H1 (cell line): ENCODE data around the gene TAF9B. TPM values are rescaled to one million over a fixed set of nuclear protein-coding genes. Genes with fewer than 3 reads are reported as not detected.

Source experiments
- CTCF ChIA-PET: fragments of 300-600 bp; sonication (Branson Sonifier 250); formaldehyde crosslinking; loops from one replicate; lab custom pipeline; 2021; ENCODE audit not compliant: partially characterized antibody; lab: Charles Lee
- POLR2A ChIA-PET: fragments of 300-600 bp; sonication (Branson Sonifier 250); formaldehyde crosslinking; loops from one replicate; lab custom pipeline; 2021; ENCODE audit warnings: inconsistent platforms; ENCODE audit not compliant: partially characterized antibody; lab: Charles Lee
- DNase-seq, 2 experiments: peaks; one replicate each; pipeline versions ENCODE4 v3.0.0 to v3.0.0-alpha.2; 2010 to 2022; ENCODE audit warnings: low spot score in 2 of 2, low read depth in 1 of 2, mixed read lengths in 1 of 2
- FAIRE-seq: peaks from 2 replicates; lab custom pipeline; 2011; peaks lifted over from hg19 to GRCh38; lab: Jason Lieb, UNC
- H2AFZ ChIP-seq: 2 replicates; pipeline ENCODE4 v1.8.1; 2012; ENCODE audit warnings: low read length, inconsistent platforms
- H2AK5ac ChIP-seq: 2 replicates; pipeline ENCODE4 v1.6.1; 2013; ENCODE audit warnings: low read depth, low read length
- H2BK120ac ChIP-seq: replicated peaks from 2 replicates; pipeline ENCODE3; 2013; ENCODE audit warnings: low read depth, low read length, inconsistent platforms
- H2BK12ac ChIP-seq: 2 replicates; pipeline ENCODE4 v1.6.1; 2013; ENCODE audit warnings: low read depth, low read length
- H2BK15ac ChIP-seq: 2 replicates; pipeline ENCODE4 v1.6.1; 2013; ENCODE audit warnings: low read length
- H2BK20ac ChIP-seq: 2 replicates; pipeline ENCODE4 v1.6.1; 2013; ENCODE audit warnings: low read length
- H2BK5ac ChIP-seq: 2 replicates; pipeline ENCODE4 v1.6.1; 2013; ENCODE audit warnings: low read depth, low read length
- H3K14ac ChIP-seq: 2 replicates; pipeline ENCODE4 v1.6.1; 2013; ENCODE audit warnings: inconsistent platforms; ENCODE audit not compliant: insufficient read length
- H3K18ac ChIP-seq: 2 replicates; pipeline ENCODE4 v1.6.1; 2013; ENCODE audit warnings: low read length; ENCODE audit errors: extremely low read depth
- H3K23ac ChIP-seq: 2 replicates; pipeline ENCODE4 v1.6.1; 2013; ENCODE audit warnings: inconsistent platforms; ENCODE audit not compliant: insufficient read length
- H3K23me2 ChIP-seq: 2 replicates; pipeline ENCODE4 v1.6.1; 2013; ENCODE audit warnings: low read depth, low read length
- H3K27ac ChIP-seq: 2 replicates; pipeline ENCODE4 v1.6.1; 2011; ENCODE audit warnings: low read depth, low read length, inconsistent platforms
- H3K27me3 ChIP-seq, 4 experiments: replicated peaks in 1 of 4; 1 replicate in 1 of 4; 2 replicates in 3 of 4; pipeline versions ENCODE4 v1.6.1 to v1.8.1; 2011 to 2013; ENCODE audit warnings: low read length in 3 of 4, mild to moderate bottlenecking in 3 of 4, inconsistent platforms in 2 of 4, mixed read lengths in 2 of 4, moderate library complexity in 1 of 4; ENCODE audit not compliant: control insufficient read depth in 3 of 4, insufficient read depth in 3 of 4; ENCODE audit errors: extremely low read depth in 1 of 4
- H3K36me3 ChIP-seq, 4 experiments: 2 replicates each; pipeline versions ENCODE4 v1.6.1 to v1.8.1; 2011 to 2013; ENCODE audit warnings: mild to moderate bottlenecking in 4 of 4, low read length in 3 of 4, moderate library complexity in 2 of 4, control low read depth in 1 of 4, inconsistent platforms in 1 of 4; ENCODE audit not compliant: insufficient read depth in 4 of 4, control insufficient read depth in 2 of 4
- H3K4ac ChIP-seq: replicated peaks from 2 replicates; pipeline ENCODE3; 2013; ENCODE audit warnings: low read length, low read depth, mixed read lengths, inconsistent platforms; ENCODE audit not compliant: insufficient read length
- H3K4me1 ChIP-seq, 4 experiments: replicated peaks in 1 of 4; 1 replicate in 1 of 4; 2 replicates in 3 of 4; pipeline versions ENCODE4 v1.6.1 to v1.8.1; 2011 to 2013; ENCODE audit warnings: low read length in 3 of 4, inconsistent platforms in 2 of 4, mixed read lengths in 1 of 4; ENCODE audit not compliant: insufficient read depth in 4 of 4, control insufficient read depth in 3 of 4
- H3K4me2 ChIP-seq, 2 experiments: 2 replicates each; pipeline versions ENCODE4 v1.6.1 to v1.8.1; 2011 to 2013; ENCODE audit warnings: low read depth in 2 of 2, low read length in 2 of 2, control low read depth in 1 of 2, inconsistent platforms in 1 of 2, mild to moderate bottlenecking in 1 of 2; ENCODE audit not compliant: insufficient read depth in 1 of 2
- H3K4me3 ChIP-seq, 4 experiments: fragments of 200-600, 300-600 bp in 1 of 4; sonication (generic), shearing (Covaris generic), sonication (Bioruptor Twin) in 1 of 4; 2 replicates each; pipeline versions ENCODE4 v1.5.1 to v1.8.1; 2011 to 2016; ENCODE audit warnings: low read length in 4 of 4, low read depth in 3 of 4, control low read depth in 2 of 4, inconsistent platforms in 2 of 4, mild to moderate bottlenecking in 2 of 4, mixed read lengths in 1 of 4, moderate library complexity in 1 of 4; ENCODE audit not compliant: insufficient read depth in 2 of 4; ENCODE audit errors: extremely low read depth in 1 of 4
- H3K56ac ChIP-seq: replicated peaks from 2 replicates; pipeline ENCODE3; 2013; ENCODE audit warnings: low read depth, mild to moderate bottlenecking, mixed read lengths, low read length, inconsistent platforms; ENCODE audit not compliant: insufficient read length
- H3K79me1 ChIP-seq: 2 replicates; pipeline ENCODE4 v1.6.1; 2013; ENCODE audit warnings: low read depth, low read length, control low read depth
- H3K79me2 ChIP-seq, 2 experiments: 2 replicates each; pipeline versions ENCODE4 v1.6.1 to v1.8.1; 2012 to 2013; ENCODE audit warnings: low read length in 2 of 2, mild to moderate bottlenecking in 2 of 2, inconsistent platforms in 1 of 2; ENCODE audit not compliant: insufficient read depth in 2 of 2, control insufficient read depth in 1 of 2
- H3K9ac ChIP-seq, 4 experiments: replicated peaks in 1 of 4; 1 replicate in 1 of 4; 2 replicates in 3 of 4; pipeline versions ENCODE4 v1.6.1 to v1.8.1; 2011 to 2013; ENCODE audit warnings: low read depth in 3 of 4, low read length in 3 of 4, control low read depth in 2 of 4, mild to moderate bottlenecking in 2 of 4, moderate library complexity in 2 of 4, inconsistent platforms in 1 of 4; ENCODE audit errors: extremely low read depth in 1 of 4
- H3K9me3 ChIP-seq, 2 experiments: 2 replicates each; pipeline versions ENCODE4 v1.6.1 to v1.8.1; 2012 to 2013; ENCODE audit warnings: mild to moderate bottlenecking in 2 of 2, moderate library complexity in 2 of 2, control low read depth in 1 of 2, inconsistent platforms in 1 of 2, low read depth in 1 of 2, low read length in 1 of 2, mixed read lengths in 1 of 2; ENCODE audit not compliant: insufficient read depth in 2 of 2
- H4K20me1 ChIP-seq, 2 experiments: replicated peaks in 1 of 2; 2 replicates each; pipeline versions ENCODE3 to v1.8.1; 2011 to 2013; ENCODE audit warnings: inconsistent platforms in 2 of 2, low read length in 2 of 2, mild to moderate bottlenecking in 1 of 2; ENCODE audit not compliant: insufficient read depth in 2 of 2, control insufficient read depth in 1 of 2
- H4K5ac ChIP-seq: 2 replicates; pipeline ENCODE4 v1.6.1; 2013; ENCODE audit warnings: low read length, low read depth, mixed read lengths, inconsistent platforms; ENCODE audit not compliant: insufficient read length
- H4K8ac ChIP-seq: 2 replicates; pipeline ENCODE4 v1.8.0; 2013; ENCODE audit warnings: mild to moderate bottlenecking, moderate library complexity, low read length, inconsistent platforms; ENCODE audit not compliant: insufficient read depth; ENCODE audit errors: extremely low read depth
- H4K91ac ChIP-seq: replicated peaks from 2 replicates; pipeline ENCODE3; 2013; ENCODE audit warnings: low read length, mixed read lengths, inconsistent platforms; ENCODE audit not compliant: insufficient read length
- SP2 ChIP-seq: IDR thresholded peaks from 2 replicates; pipeline ENCODE4 v1.6.1; 2012; ENCODE audit warnings: mild to moderate bottlenecking, low read length, inconsistent platforms
- WGBS, 2 experiments: shearing (Covaris generic) in 1 of 2; methylation state at CpG; one replicate each; pipeline versions ENCODE4 v1.1.6 to v1.1.7; 2013 to 2015; ENCODE audit warnings: low lambda C conversion rate in 2 of 2, mixed read lengths in 2 of 2, inconsistent platforms in 1 of 2, low coverage in 1 of 2, missing lambda C conversion rate in 1 of 2; ENCODE audit not compliant: insufficient replicate concordance in 2 of 2, insufficient coverage in 1 of 2, insufficient read length in 1 of 2; ENCODE audit errors: extremely low coverage in 1 of 2, missing lambda C conversion rate in 1 of 2; 5-methylcytosine and 5-hydroxymethylcytosine counted together
- polyA plus RNA-seq, 7 experiments: library from polyadenylated mRNA; depleted of rRNA in 3 of 7; stranded (reverse) in 5 of 7; unstranded in 2 of 7; fragments of >200 nt in 5 of 7; fragments of 200-250 nt in 2 of 7; gene quantifications; 1 replicate in 5 of 7; 2 replicates in 1 of 7; 4 replicates in 1 of 7; pipeline versions ENCODE4 v1.2.1 to v1.2.3, GENCODE V29; 2011 to 2013; ENCODE audit warnings: missing spikeins in 2 of 7, mixed read lengths in 2 of 7
- total RNA-seq: library from RNA; stranded (reverse); fragmentation: NEBNext Ultra II Directional; extraction: Animal tissue kit (Norgen Biotek cat#: 25700); gene quantifications from 2 replicates; pipeline ENCODE4 v1.2.1, GENCODE V29; 2021

The TAF9B gene
- total and polyA plus RNA-seq, 2 of the 8 experiments (the other 6 are each of a cell fraction or from before 2014, with no cell fraction given), result 23.8 to 42.8 TPM

- no peak overlapping the region for H4K5ac ChIP-seq
- H3K23ac ChIP-seq, result no peak overlapping the region
- H3K4me1 ChIP-seq, result no peaks in the 10 kb centered on the region
- H2BK120ac ChIP-seq, result no peak overlapping the region
- DNase-seq (no peak), FAIRE-seq (no peak)
- no peak overlapping the region for H2BK20ac ChIP-seq
- H3K14ac ChIP-seq, result no peak overlapping the region
- H4K8ac ChIP-seq, result no peak overlapping the region
- no peak overlapping the region for H3K4ac ChIP-seq
- no peak overlapping the region for H2AFZ ChIP-seq
- peaks cover 0 to 50% (median 2%) of the 10 kb centered on the region in 4 experiments; a peak in 6 of 8 replicates for H3K36me3 ChIP-seq
- no peak overlapping the region for H3K4me3 ChIP-seq
- no peaks in the 10 kb centered on the region for H4K20me1 ChIP-seq
- H3K18ac ChIP-seq, result no peak overlapping the region
- H2BK12ac ChIP-seq, result no peak overlapping the region
- no peak overlapping the region for H4K91ac ChIP-seq
- no peak overlapping the region for H2BK5ac ChIP-seq
- H3K27ac ChIP-seq, result no peak overlapping the region
- no peak overlapping the region for H2AK5ac ChIP-seq
- H3K9me3 ChIP-seq, result no peaks in the 10 kb centered on the region
- no peaks in the 10 kb centered on the region for H3K27me3 ChIP-seq
- no peaks in the 10 kb centered on the region for H3K79me1 ChIP-seq
- ChIA-PET POLR2A (interaction anchor here (2.3 to 4.0 kb wide), 2 partner anchors 9 to 11 kb away, joined by 9 to 24 read pairs; partner anchors contain the start of gene TAF9B), CTCF (interaction anchor here (0.7 to 1.2 kb wide), 2 partner anchors 11 to 1282 kb away, joined by 3 read pairs; no protein-coding TSS in a partner anchor)
- no peaks in the 10 kb centered on the region for H3K23me2 ChIP-seq
- H3K4me2 ChIP-seq, result no peak overlapping the region
- no peak overlapping the region for H2BK15ac ChIP-seq
- no peak overlapping the region for H3K56ac ChIP-seq
- no peaks in the 10 kb centered on the region for H3K79me2 ChIP-seq
- H3K9ac ChIP-seq, result no peak overlapping the region
- 91% methylated on average over 1 of the region's 1 CpG; no CpG with 5 or more reads in 1 of the 2 experiments for WGBS, 2 experiments
- TF ChIP-seq SP2, result no peak
Observed at GRCh38 chrX:78131117-78131516, 8.3 kb downstream of the TAF9B start.
